GM19452 (cell line): Measurements from ENCODE around the gene KRTAP3-1.
"Not testable (repeated sequence)": the region's sequence is repeated elsewhere in the genome, so short reads cannot be mapped to it uniquely, and the experiment has no call there.

Experiments used
- ATAC-seq: cut with Tn5 transposase; IDR thresholded peaks from one replicate; pipeline ENCODE4 v1.9.1; 2021; ENCODE audit not compliant: unreplicated experiment

KRTAP3-1 gene

DNA sequence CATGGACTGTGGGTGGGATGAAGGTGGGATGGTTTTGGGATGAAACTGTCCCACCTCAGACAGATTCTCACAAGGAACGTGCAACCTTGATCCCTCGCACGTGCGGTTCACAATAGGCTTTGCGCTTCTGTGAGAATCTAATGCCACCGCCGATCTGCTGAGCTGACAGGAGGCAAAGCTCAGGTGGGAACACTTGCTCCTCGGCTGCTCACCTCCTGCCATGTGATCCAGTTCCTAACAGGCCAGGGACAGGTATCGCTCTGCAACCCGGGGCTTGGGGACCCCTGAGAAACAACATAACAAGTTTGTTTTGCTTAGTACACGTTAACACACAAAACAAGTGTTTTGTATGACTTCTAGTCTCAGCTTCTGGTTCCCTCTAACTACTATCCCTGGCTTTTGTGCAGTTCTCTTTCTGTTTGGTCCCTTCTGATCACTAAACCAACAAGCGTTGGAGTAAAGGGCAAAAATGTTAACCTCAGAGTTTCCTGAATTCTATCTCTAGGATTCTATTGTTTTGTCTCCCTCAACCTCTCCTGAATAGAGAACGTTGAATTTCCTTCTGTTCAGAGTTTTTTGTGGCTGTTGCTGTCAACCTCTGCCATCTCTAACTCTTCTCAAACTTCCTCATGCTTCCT lies 7.8 kb upstream of the KRTAP3-1 start:
- ATAC-seq, result no peak

DNA sequence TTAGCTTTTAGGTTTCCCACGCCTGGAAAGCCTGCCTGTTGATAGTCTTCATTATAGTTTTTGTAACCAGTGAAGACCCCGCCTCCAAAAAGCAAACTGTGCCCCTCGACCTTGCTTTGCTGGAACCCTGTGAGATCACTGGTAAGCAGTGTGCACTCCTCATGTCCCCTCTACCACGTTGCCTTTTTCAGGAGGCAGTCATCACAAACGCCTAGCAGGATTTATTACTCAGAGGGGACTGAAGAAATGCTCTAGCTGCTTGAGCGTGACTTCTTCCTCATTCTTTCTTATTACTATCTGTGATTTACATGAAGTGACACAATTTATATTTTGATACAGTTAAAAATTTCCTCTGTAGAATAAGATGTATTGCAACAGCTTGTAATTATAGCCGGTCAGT lies 6.5 kb upstream of the KRTAP3-1 start:
- ATAC-seq, result no peak

DNA sequence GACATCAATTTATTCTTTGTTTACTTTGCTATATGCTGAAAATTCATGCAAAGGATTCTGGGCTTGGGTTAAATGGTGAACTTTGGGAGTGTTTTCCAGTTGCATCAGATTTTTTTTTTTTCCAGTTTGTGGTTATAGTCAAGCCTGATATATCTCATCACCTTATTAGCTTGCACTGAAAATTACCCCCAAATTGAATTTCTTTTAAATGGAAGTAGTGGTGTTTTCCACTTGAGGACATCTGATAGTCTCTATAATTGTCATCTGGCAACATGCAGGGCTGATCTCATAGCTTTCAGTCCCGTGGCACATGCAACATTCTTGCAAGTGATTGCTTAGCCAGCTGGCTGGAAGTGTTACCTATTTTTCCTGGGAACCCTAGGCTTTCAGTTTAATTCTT lies 4.7 kb upstream of the KRTAP3-1 start:
- no peak for ATAC-seq

DNA sequence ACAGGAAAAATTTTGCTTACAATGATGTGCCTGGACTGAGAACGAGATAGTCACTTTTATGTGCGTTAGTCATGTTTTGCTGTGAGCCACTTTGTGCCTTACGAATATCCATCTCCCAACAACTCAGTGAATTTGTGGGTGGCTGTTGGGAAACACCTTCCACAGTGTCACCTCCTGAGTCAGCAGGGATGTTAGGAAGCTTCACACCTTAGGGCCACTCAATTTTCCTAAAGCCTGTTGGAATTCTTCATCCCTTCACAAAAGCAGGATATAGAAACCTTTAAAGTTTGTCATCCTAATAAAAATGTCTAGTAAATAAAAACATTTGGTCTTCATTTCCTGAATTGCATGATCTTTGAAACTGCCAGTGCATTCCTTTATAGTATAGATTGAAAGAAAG lies 4.3 kb upstream of the KRTAP3-1 start:
- no peak for ATAC-seq

DNA sequence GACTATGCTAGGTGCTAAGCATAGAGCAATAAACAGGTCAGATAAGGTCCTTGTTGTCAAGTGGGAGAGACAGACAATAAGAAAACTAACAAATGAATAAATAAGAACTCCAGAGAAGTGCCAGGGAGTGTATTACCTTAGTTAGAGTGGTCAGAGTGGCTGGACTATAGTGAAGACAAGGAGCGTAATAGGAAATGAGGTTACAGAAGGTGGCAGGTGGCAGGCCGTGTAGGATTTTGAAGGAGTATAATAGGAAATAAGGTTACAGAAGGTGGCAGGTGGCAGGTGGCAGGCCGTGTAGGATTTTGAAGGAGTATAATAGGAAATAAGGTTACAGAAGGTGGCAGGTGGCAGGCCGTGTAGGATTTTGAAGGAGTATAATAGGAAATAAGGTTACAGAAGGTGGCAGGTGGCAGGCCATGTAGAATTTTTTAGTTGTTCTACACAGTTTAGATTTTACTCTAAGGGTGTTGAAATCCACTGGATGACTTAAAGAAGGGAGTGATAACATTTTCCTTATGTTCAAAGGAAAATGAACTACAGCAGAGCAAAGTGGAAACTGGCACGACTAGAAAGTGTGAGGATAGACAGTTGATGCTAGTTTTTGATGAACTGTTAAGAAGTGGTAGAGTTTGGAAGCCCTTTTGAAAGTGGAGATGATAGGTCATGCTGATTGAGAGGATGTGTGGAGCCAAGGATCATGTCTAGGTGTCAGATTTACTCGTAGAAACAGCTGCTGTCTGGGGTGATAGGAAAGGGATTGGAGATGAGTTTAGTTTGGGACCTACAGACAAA lies 3.6 kb upstream of the KRTAP3-1 start:
- no peak for ATAC-seq

DNA sequence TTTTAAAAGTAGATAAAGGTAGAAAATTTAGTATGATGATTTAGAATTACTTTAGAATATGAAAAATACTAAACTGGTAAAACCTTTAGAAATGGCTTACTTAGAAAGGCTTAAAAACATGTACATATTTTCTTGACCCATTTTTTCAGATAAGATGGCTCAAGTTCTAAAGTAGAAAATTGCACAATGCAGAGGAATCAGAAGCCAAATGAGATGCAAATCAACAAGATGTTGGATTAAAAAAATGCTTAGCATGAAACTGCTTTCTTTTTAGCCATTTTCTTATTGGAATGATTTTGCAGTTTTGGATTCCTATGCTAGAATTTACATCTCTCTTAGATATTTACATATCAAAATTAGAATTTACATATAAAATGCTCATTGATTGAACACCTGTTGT lies 1.5 kb upstream of the KRTAP3-1 start:
- no peak for ATAC-seq

DNA sequence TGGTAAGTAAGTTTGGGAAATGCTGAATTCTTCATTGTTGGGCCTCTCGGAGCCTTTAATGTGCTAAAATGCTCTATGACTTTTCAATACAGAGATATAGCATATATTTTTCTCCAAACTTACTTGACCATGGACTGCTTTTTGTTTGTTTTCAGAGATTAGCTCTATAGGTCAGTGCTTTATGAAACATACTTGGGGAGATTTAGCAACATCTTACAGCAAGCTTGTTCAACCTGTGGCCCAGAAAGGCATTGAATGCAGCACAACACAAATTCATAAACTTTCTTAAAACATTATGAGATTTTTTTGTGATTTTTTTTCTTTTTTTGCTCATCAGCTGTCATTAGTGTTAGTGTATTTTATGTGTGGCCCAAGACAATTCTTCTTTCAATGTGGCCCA lies 1.0 kb upstream of the KRTAP3-1 start:
- no peak for ATAC-seq

DNA sequence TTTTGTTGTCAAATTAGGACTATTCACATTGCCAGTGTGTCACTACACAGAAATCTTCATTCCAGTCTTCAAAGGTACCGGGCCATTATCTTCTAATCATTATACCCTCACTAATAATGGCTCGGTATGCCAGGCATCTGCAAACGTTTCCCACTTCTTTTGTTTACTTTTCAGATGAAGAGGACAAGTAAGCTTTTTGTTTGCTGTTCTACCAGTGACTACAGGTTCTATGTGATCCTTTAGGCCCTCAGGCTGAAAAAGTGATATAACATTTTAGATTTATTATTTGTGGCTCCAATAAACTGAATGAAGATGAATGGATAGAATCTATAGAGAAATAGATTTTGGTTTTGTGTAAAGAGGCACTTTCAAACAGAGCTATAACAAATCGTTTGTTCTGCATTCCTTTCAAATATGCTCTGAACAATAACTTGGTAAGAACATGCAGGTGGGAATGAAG lies 403 bp upstream of the KRTAP3-1 start:
- no peak for ATAC-seq

DNA sequence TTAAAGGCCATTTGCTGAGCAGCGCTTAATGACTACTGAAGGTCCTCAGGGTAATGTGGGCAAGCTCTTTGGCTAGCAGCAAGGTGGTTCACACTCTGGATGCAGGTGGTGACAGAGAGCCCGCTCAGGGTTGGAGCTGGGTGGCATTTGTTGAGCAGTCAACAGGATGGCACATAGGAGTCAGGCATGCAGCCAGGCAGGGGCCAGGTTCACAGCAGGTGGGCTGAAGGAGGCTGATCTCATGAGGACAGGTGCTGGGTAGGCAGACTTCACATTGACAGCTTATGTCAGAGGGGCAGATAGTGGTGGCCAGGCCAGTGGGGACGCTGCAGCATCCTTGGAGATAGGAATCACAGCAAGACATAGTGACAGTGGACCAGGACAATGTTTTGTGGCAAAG lies 4.5 kb downstream of the KRTAP3-1 start:
- ATAC-seq, result no peak

DNA sequence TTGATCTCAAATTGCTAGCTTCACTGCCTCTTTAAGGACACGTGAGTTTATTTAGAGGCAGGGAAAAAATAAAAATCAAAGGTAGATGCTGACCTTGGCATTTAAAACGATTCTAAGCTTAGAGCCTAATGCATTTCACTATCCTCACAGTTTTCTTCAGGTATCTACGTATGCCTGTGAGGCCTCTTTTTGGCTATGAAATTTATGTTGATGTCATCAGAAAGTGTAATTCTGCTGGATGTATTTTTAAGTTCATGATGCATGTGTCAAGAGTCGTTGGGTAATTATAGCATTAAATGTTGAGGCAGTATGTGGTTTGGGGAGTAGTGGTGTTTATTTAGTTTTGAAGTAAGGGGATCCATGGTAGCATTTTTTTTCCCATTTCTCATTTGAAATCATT lies 5.0 kb downstream of the KRTAP3-1 start:
- no peak for ATAC-seq

DNA sequence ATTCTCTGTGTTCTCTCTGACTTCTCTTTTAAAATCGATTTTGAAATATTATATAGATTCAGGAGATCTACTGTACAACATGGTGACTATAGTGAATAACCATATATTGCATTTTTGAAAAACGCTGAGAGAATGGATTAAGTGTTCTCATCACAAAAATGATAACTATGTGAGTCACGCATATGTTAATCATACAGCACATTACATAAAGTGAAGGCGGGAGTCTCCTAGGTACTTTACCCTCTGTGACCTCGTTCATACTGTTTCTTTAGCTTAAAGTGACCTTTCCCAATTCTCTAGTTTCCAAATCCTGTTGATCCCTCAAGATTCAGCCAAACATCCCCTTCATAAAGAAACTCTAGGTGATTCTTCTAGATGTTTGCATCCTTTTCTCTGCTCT lies 6.1 kb downstream of the KRTAP3-1 start:
- ATAC-seq, result no peak

DNA sequence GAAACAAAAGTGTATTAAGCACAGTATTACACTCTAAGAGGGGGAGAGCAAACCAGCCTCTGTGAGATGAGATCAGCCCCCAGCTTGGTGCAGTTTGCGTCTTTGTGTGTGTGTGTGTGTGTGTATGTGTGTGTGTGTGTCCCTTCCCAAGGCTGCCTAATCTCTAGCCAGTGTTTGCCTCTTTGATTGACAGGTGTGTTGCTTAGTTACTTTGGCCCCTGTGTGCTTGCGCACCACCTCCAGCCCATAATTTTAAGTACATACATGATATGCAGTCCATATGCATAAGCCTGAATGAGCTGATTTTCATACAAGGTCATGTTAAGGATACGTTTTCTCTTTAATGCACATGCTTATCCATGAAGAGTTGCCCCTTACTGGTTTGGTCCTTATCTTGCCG lies 7.1 kb downstream of the KRTAP3-1 start:
- ATAC-seq, result no peak

DNA sequence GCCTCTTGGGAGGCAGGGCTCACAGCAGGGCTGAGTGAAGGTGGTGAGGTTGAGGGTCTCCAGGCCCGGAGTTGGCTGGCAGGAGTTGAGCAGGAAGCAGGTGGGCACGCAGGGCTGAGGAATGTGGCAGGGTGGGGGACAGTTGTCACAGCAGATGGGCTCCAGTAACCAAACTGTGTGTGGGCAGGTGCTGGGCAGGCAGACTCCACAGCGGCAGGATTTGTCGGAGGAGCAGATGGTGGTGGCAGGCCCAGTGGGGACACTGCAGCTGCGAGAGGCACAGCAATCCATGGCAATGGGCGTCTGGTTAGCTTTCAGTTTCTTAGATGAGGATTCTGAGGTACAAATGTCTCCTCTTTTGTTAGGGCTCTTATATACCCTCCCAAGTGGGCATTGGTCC lies 9.4 kb downstream of the KRTAP3-1 start, which contains the start of gene KRTAP3-2:
Gene KRTAP3-2 (minus strand): TSS at position 344 of the 400 bp plus-strand sequence. CDS start 53 bp downstream, at position 291.
- ATAC-seq, result not testable (repeated sequence)

DNA sequence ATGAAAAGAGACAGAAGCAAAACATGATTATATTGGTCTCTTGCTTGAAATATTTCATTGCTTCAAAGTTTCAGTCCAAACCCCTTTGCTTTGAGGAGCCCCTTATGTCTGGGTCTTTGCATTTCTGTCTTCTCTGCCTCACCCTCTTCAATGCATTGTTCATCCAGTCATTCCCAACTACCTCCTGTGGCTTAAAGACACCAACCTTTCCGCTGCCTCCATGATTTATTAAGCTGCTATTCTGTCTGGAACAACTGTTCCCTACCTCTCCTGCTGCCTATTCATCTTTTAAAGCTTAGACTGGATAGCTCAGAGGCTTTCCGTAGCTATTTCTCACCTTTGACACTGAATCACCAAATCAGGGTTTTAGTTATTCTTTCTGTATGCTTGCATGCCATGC lies 11.6 kb downstream of the KRTAP3-1 start:
- ATAC-seq, result no peak

DNA sequence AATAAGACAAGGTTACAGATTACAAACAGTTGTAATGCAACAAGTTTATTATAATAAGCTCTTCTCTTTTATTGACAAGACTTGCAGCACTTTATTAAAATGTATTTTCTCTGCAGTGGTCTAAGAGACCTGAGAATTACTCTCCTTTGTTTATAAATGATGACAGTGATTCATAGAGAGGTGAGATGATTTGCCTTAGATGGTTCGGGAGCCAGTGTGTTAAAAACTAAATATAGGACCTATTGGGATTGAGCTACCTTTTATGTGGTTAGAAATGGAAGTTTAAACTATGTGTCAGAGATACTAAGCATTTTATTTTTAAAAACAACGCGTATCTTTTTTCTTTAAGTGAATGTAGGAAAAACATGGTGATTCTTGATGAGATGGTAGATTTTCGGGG lies 12.1 kb downstream of the KRTAP3-1 start:
- no peak for ATAC-seq

DNA sequence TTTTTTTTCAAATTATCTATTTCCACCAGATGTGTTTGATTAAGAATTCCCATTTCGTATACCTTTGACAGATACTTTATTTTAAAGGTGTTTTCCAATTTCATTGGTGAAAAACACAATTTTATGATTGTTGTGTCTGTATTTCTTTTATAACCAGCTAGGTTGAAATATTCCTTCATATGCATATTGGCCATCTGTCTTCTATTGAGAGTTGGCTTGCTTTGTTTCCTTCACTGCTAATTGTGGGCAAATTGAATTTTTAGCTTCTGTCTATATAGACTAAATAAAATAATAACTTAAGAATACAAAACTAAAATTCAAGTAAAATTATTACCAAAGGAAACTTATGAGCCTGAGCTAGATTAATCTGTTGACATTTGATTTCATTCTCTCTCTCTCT lies 13.8 kb downstream of the KRTAP3-1 start:
- ATAC-seq, result no peak

DNA sequence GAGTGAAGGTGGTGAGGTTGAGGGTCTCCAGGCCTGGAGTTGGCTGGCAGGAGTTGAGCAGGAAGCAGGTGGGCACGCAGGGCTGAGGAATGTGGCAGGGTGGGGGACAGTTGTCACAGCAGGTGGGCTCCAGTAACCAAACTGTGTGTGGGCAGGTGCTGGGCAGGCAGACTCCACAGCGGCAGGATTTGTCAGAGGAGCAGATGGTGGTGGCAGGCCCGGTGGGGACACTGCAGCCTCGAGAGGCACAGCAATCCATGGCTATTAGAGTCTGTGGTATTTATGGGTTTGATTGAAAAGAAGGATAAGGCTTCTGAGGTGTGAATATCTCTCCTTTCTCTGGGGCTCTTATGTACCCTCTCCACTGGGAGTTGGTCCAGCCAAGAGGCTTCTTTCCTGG lies 15.1 kb downstream of the KRTAP3-1 start, which contains the start of gene KRTAP3-3:
Gene KRTAP3-3 (minus strand): TSS at position 326 of the 400 bp plus-strand sequence. CDS start 67 bp downstream, at position 259.
- no peak for ATAC-seq

DNA sequence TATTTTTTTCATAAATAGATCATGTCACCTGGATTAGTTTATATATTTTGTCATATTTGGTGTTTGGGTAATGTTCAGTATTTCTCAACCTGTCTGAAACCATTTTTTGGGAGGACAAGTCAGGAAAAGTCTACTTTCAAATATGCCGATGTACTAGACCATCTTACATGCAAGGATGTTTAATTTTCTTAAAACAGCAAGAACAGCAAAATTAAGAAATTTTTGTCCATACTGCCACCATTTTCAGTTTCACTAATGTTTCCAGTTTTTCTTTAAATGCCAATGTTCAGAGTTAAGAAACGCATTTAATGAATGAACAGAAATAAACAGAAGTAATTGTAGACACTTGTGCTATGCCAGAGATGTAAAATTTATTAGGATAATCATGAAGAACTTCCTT lies 15.8 kb downstream of the KRTAP3-1 start:
- ATAC-seq, result no peak

DNA sequence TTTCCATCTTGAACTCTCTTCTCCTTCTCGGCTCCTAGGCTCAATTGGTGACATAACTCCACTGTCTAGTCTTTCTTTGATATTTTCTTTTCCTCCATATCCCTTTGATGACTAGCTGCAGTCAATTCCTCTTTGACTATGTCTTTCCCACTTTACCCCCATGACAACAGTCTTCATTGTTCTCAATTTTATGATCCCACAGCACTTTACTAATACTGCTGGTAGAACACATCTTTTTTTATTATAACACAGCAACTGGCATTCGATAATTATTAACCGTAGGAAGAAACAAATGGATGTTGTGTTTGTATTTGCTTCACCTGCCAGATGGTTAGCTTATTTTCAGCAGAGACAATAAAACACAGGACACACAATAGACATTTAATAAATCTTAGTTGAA lies 16.3 kb downstream of the KRTAP3-1 start:
- no peak for ATAC-seq

DNA sequence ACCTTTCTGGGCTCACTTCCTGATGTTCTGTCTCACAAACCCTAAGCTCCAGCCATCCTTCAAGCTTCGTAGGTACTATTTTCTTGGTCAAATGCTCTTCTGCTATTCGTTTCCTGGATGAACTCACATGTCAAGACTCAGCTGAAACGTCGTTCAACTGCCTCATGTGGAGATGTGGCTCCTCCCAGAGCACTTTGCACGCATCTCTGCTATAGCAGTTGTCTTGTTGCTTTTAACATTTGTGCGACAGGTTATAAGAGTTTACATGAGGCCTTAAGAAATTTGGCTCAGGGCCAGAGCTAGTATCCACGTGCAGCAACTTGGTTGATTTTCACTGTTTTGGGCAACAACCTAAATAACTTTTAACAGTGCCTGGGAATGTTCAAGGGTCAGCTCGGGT lies 22.0 kb downstream of the KRTAP3-1 start:
- ATAC-seq, result no peak

DNA sequence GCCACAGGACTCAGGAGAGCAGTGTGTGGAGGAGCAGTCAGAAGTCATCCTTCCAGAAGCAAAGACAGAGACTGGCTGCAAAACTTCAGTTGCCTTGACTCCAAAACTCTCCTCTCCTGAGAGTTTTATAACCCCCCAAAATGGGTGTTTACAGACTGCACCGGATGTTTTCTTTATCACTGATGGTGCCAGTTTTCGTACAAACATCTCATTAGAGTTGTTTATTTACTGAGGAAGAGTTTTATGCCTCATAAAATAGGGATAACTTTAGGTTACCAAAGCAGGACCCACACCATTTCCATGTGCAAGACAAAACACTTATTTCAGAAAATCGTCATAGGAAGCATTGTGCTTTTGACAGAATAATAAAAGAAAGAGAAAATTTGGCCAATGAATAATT lies 24.7 kb downstream of the KRTAP3-1 start, which contains the start of gene KRT40:
Gene KRT40 (minus strand): TSS at position 101 of the 400 bp plus-strand sequence. CDS start 53 bp downstream, at position 48.
- ATAC-seq, result no peak

DNA sequence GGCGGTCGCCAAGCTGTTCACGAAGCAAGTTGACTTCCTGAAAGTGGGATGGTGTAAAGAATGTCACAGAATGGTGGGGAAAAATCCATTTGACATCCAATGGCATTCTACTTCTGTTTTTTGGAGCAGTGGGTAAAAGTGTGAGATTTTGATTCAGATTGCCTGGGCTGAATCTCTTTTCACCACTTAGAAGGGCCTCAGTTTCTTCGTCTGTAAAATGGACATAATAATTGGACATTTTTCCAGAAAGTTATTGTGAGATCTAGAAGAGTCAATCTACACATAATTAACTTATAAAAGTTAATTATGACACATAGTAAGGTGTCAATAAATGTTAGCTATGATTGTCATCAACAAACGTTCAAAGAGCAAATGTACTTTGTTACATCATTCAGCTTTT lies 27.8 kb downstream of the KRTAP3-1 start:
- no peak for ATAC-seq
